Astrocyte (in vitro differentiated cells and primary cell): ENCODE data around the gene FCN1. TPM values are rescaled to one million over a fixed set of nuclear protein-coding genes. Genes with fewer than 3 reads are reported as not detected.
A peak's percentile ranks its signal among the peaks of the same experiment; 100 is the strongest.

ENCODE experiments used
- DNase-seq: peaks from one replicate; pipeline ENCODE4 v3.0.0-alpha.2; 2010; ENCODE audit warnings: low read depth
- FAIRE-seq: peaks from 2 replicates; lab custom pipeline; 2011; peaks lifted over from hg19 to GRCh38; lab: Jason Lieb, UNC
- H2AFZ ChIP-seq: 2 replicates; pipeline ENCODE4 v1.6.0; 2012; ENCODE audit warnings: low read depth, low read length, inconsistent platforms
- H3K27ac ChIP-seq: 2 replicates; pipeline ENCODE4 v1.5.1; 2011; ENCODE audit warnings: low read depth, low read length, inconsistent platforms
- H3K27me3 ChIP-seq: 2 replicates; pipeline ENCODE4 v1.6.0; 2011; ENCODE audit warnings: low read length, inconsistent platforms; ENCODE audit not compliant: insufficient read depth
- H3K36me3 ChIP-seq: 2 replicates; pipeline ENCODE4 v1.5.1; 2011; ENCODE audit warnings: low read length, inconsistent platforms; ENCODE audit not compliant: insufficient read depth
- H3K4me1 ChIP-seq: 2 replicates; pipeline ENCODE4 v1.5.1; 2011; ENCODE audit warnings: low read length, inconsistent platforms; ENCODE audit not compliant: insufficient read depth
- H3K4me2 ChIP-seq: 2 replicates; pipeline ENCODE4 v1.6.0; 2012; ENCODE audit warnings: low read length, inconsistent platforms
- H3K4me3 ChIP-seq: 2 replicates; pipeline ENCODE4 v1.5.1; 2011; ENCODE audit warnings: low read depth, mild to moderate bottlenecking, low read length, inconsistent platforms; ENCODE audit not compliant: insufficient read depth
- H3K79me2 ChIP-seq: 2 replicates; pipeline ENCODE4 v1.6.0; 2012; ENCODE audit warnings: mild to moderate bottlenecking, low read length, inconsistent platforms; ENCODE audit not compliant: insufficient read depth
- H3K9ac ChIP-seq: 2 replicates; pipeline ENCODE4 v1.6.0; 2012; ENCODE audit warnings: mild to moderate bottlenecking, low read length, inconsistent platforms
- H3K9me3 ChIP-seq: 2 replicates; pipeline ENCODE4 v1.5.1; 2012; ENCODE audit warnings: low read depth, mild to moderate bottlenecking, low read length, inconsistent platforms; ENCODE audit not compliant: insufficient read depth
- H4K20me1 ChIP-seq: 2 replicates; pipeline ENCODE4 v1.6.0; 2012; ENCODE audit warnings: low read length, inconsistent platforms; ENCODE audit not compliant: insufficient read depth
- H3K27ac Mint-ChIP-seq: one replicate; pipeline ENCODE4 v1.8.0; 2021; ENCODE audit warnings: mild to moderate bottlenecking, mixed read lengths; ENCODE audit not compliant: unreplicated experiment
- H3K27me3 Mint-ChIP-seq: one replicate; pipeline ENCODE4 v1.8.0; 2021; ENCODE audit warnings: low read depth, mixed read lengths; ENCODE audit not compliant: unreplicated experiment
- H3K36me3 Mint-ChIP-seq: one replicate; pipeline ENCODE4 v1.8.0; 2021; ENCODE audit warnings: low read depth, mixed read lengths; ENCODE audit not compliant: unreplicated experiment
- H3K4me1 Mint-ChIP-seq: one replicate; pipeline ENCODE4 v1.8.0; 2021; ENCODE audit warnings: low read depth, mixed read lengths; ENCODE audit not compliant: unreplicated experiment
- H3K4me3 Mint-ChIP-seq: one replicate; pipeline ENCODE4 v1.8.0; 2021; ENCODE audit warnings: mild to moderate bottlenecking, moderate library complexity, mixed read lengths; ENCODE audit not compliant: unreplicated experiment
- H3K9me3 Mint-ChIP-seq: one replicate; pipeline ENCODE4 v1.8.0; 2021; ENCODE audit warnings: mild to moderate bottlenecking, mixed read lengths; ENCODE audit not compliant: unreplicated experiment
- CTCF ChIP-seq: IDR thresholded peaks from 2 replicates; pipeline ENCODE4 v1.5.1; 2011; ENCODE audit warnings: low read depth, mild to moderate bottlenecking, inconsistent platforms, low read length, moderate library complexity; ENCODE audit not compliant: insufficient read depth
- EZH2 ChIP-seq: IDR thresholded peaks from 2 replicates; pipeline ENCODE4 v1.6.1; 2012; ENCODE audit warnings: mild to moderate bottlenecking, low read length, inconsistent platforms; ENCODE audit not compliant: insufficient read depth
- total RNA-seq: library from RNA; stranded (reverse); gene quantifications from 2 replicates; pipeline ENCODE4 v1.2.1, GENCODE V29; 2021

Gene FCN1
- total RNA-seq, 1 donor from 2014 or later = not detected

- Histone ChIP-seq H3K79me2 (no peaks in the 10 kb centered on the region), H2AFZ (no peak overlapping the region), H3K9ac (no peak overlapping the region), H3K27me3 (no peaks in the 10 kb centered on the region), H3K9me3 (no peaks in the 10 kb centered on the region), H3K36me3 (no peaks in the 10 kb centered on the region), H3K27ac (no peak overlapping the region), H3K4me2 (no peak overlapping the region), H4K20me1 (no peaks in the 10 kb centered on the region), H3K4me1 (no peaks in the 10 kb centered on the region), H3K4me3 (no peak overlapping the region)
- Mint-ChIP-seq H3K27me3 (peaks cover 28% of the 10 kb centered on the region), H3K36me3 (peaks cover 2% of the 10 kb centered on the region), H3K9me3 (peaks cover 3% of the 10 kb centered on the region), H3K27ac (peak overlapping the region; percentile 34), H3K4me1 (peaks cover 2% of the 10 kb centered on the region), H3K4me3 (no peak overlapping the region)
- DNase-seq = no peak
- no peak for TF ChIP-seq CTCF
- TF ChIP-seq EZH2 = no peak
- no peak for FAIRE-seq
Measured at GRCh38 chr9:134869554-134870300, 48.0 kb downstream of the FCN1 start.

GRCh38 chr9:134868751-134869553 lies 48.8 kb downstream of the FCN1 start:
- no peak overlapping the region for H3K4me2 ChIP-seq
- peaks cover 2% of the 10 kb centered on the region for H3K36me3 Mint-ChIP-seq
- H3K9me3 ChIP-seq = no peaks in the 10 kb centered on the region
- FAIRE-seq (no peak), DNase-seq (no peak)
- no peak overlapping the region for H3K4me3 ChIP-seq
- no peaks in the 10 kb centered on the region for H4K20me1 ChIP-seq
- H3K4me1 Mint-ChIP-seq = peaks cover 2% of the 10 kb centered on the region
- H3K27ac Mint-ChIP-seq = no peak overlapping the region
- no peak for TF ChIP-seq EZH2
- TF ChIP-seq CTCF = no peak
- H3K27me3 Mint-ChIP-seq = peaks cover 28% of the 10 kb centered on the region
- no peak overlapping the region for H3K4me3 Mint-ChIP-seq
- peaks cover 3% of the 10 kb centered on the region for H3K9me3 Mint-ChIP-seq
- H2AFZ ChIP-seq = no peak overlapping the region
- no peak overlapping the region for H3K9ac ChIP-seq
- no peaks in the 10 kb centered on the region for H3K27me3 ChIP-seq
- H3K36me3 ChIP-seq = no peaks in the 10 kb centered on the region
- H3K27ac ChIP-seq = no peak overlapping the region
- no peaks in the 10 kb centered on the region for H3K4me1 ChIP-seq
- no peaks in the 10 kb centered on the region for H3K79me2 ChIP-seq
